ENCODE data around the gene CSNK2A1.
A peak's percentile ranks its signal among the peaks of the same experiment; 100 is the strongest.

CSNK2A1 gene

GRCh38 chr20:561437-562231, 18.0 kb upstream of the CSNK2A1 start:
- Histone ChIP-seq H3K27ac (ENCODE audit: low read length) (no peak overlapping the region), H3K4me1 (ENCODE audit: low read length) (no peaks in the 10 kb centered on the region), H3K36me3 (replicated peaks; ENCODE audit: insufficient read depth, low read length) (no peaks in the 10 kb centered on the region), H3K4me2 (ENCODE audit: low read depth, low read length) (no peak overlapping the region), H3K9me2 (replicated peaks; ENCODE audit: insufficient read depth, low read length) (no peaks in the 10 kb centered on the region), H3K9me3 (replicated peaks; ENCODE audit: insufficient read depth, low read length) (no peaks in the 10 kb centered on the region), H3K9ac (ENCODE audit: low read length) (no peak overlapping the region), H3K27me3 (replicated peaks; ENCODE audit: insufficient read depth, low read length) (0 out of 2 replicates have a peak, but pooled peaks cover 2% of the 10 kb centered on the region), H3K4me3 (ENCODE audit: low read length) (no peak overlapping the region), H3K79me2 (ENCODE audit: low read length) (no peaks in the 10 kb centered on the region), H3F3A (ENCODE audit: insufficient read depth, low read length) (no peaks in the 10 kb centered on the region), H2AFZ (ENCODE audit: low read length) (no peak overlapping the region), H4K20me1 (ENCODE audit: insufficient read depth, low read length) (no peaks in the 10 kb centered on the region)
- DNase-seq, result peak; percentile 65
- TF ChIP-seq CTCF (IDR thresholded peaks at IDR 0.05; ENCODE audit: low read length) (peak; percentile 94), EZH2phosphoT487 (IDR thresholded peaks at IDR 0.05; ENCODE audit: low read length) (no peak), EZH2 (optimal IDR thresholded peaks at IDR 0.05; ENCODE audit: low read depth, low read length) (no peak)

- no peak overlapping the region for H2AFZ ChIP-seq (ENCODE audit: low read length)
- 0 out of 2 replicates have a peak, but pooled peaks cover 2% of the 10 kb centered on the region for H3K27me3 ChIP-seq (replicated peaks; ENCODE audit: insufficient read depth, low read length)
- TF ChIP-seq EZH2 (optimal IDR thresholded peaks at IDR 0.05; ENCODE audit: low read depth, low read length) (no peak), CTCF (IDR thresholded peaks at IDR 0.05; ENCODE audit: low read length) (no peak), EZH2phosphoT487 (IDR thresholded peaks at IDR 0.05; ENCODE audit: low read length) (no peak)
- no peak for DNase-seq
- H3K79me2 ChIP-seq (ENCODE audit: low read length), result no peaks in the 10 kb centered on the region
- H3K9ac ChIP-seq (ENCODE audit: low read length), result no peak overlapping the region
- no peak overlapping the region for H3K4me3 ChIP-seq (ENCODE audit: low read length)
- H3K9me3 ChIP-seq (replicated peaks; ENCODE audit: insufficient read depth, low read length), result no peaks in the 10 kb centered on the region
- H3K36me3 ChIP-seq (replicated peaks; ENCODE audit: insufficient read depth, low read length), result no peaks in the 10 kb centered on the region
- H3F3A ChIP-seq (ENCODE audit: insufficient read depth, low read length), result no peaks in the 10 kb centered on the region
- no peaks in the 10 kb centered on the region for H3K4me1 ChIP-seq (ENCODE audit: low read length)
- H4K20me1 ChIP-seq (ENCODE audit: insufficient read depth, low read length), result no peaks in the 10 kb centered on the region
- no peak overlapping the region for H3K4me2 ChIP-seq (ENCODE audit: low read depth, low read length)
- no peaks in the 10 kb centered on the region for H3K9me2 ChIP-seq (replicated peaks; ENCODE audit: insufficient read depth, low read length)
- no peak overlapping the region for H3K27ac ChIP-seq (ENCODE audit: low read length)
Measured at GRCh38 chr20:560680-561079, 17.1 kb upstream of the CSNK2A1 start.

GRCh38 chr20:558117-558516, 14.5 kb upstream of the CSNK2A1 start:
- Histone ChIP-seq H3K79me2 (ENCODE audit: low read length) (no peaks in the 10 kb centered on the region), H4K20me1 (ENCODE audit: insufficient read depth, low read length) (no peaks in the 10 kb centered on the region), H3K27ac (ENCODE audit: low read length) (no peak overlapping the region), H3K4me3 (ENCODE audit: low read length) (no peak overlapping the region), H2AFZ (ENCODE audit: low read length) (no peak overlapping the region), H3F3A (ENCODE audit: insufficient read depth, low read length) (no peaks in the 10 kb centered on the region), H3K9me3 (replicated peaks; ENCODE audit: insufficient read depth, low read length) (no peaks in the 10 kb centered on the region), H3K4me2 (ENCODE audit: low read depth, low read length) (no peak overlapping the region), H3K9ac (ENCODE audit: low read length) (no peak overlapping the region), H3K4me1 (ENCODE audit: low read length) (no peaks in the 10 kb centered on the region), H3K36me3 (replicated peaks; ENCODE audit: insufficient read depth, low read length) (no peaks in the 10 kb centered on the region), H3K27me3 (replicated peaks; ENCODE audit: insufficient read depth, low read length) (0 out of 2 replicates have a peak, but pooled peaks cover 2% of the 10 kb centered on the region), H3K9me2 (replicated peaks; ENCODE audit: insufficient read depth, low read length) (no peaks in the 10 kb centered on the region)
- no peak for DNase-seq
- TF ChIP-seq EZH2 (optimal IDR thresholded peaks at IDR 0.05; ENCODE audit: low read depth, low read length), result no peak
- TF ChIP-seq EZH2phosphoT487 (IDR thresholded peaks at IDR 0.05; ENCODE audit: low read length), result no peak

- Histone ChIP-seq H3K9me2 (replicated peaks; ENCODE audit: insufficient read depth, low read length) (no peaks in the 10 kb centered on the region), H3F3A (ENCODE audit: insufficient read depth, low read length) (no peaks in the 10 kb centered on the region), H2AFZ (ENCODE audit: low read length) (no peak overlapping the region), H3K4me2 (ENCODE audit: low read depth, low read length) (no peak overlapping the region), H4K20me1 (ENCODE audit: insufficient read depth, low read length) (no peaks in the 10 kb centered on the region), H3K36me3 (replicated peaks; ENCODE audit: insufficient read depth, low read length) (no peaks in the 10 kb centered on the region), H3K27me3 (replicated peaks; ENCODE audit: insufficient read depth, low read length) (0 out of 2 replicates have a peak, but pooled peaks cover 2% of the 10 kb centered on the region), H3K27ac (ENCODE audit: low read length) (no peak overlapping the region), H3K4me3 (ENCODE audit: low read length) (no peak overlapping the region), H3K9me3 (replicated peaks; ENCODE audit: insufficient read depth, low read length) (no peaks in the 10 kb centered on the region), H3K4me1 (ENCODE audit: low read length) (no peaks in the 10 kb centered on the region), H3K79me2 (ENCODE audit: low read length) (no peaks in the 10 kb centered on the region), H3K9ac (ENCODE audit: low read length) (no peak overlapping the region)
- TF ChIP-seq CTCF (IDR thresholded peaks at IDR 0.05; ENCODE audit: low read length) (no peak), EZH2phosphoT487 (IDR thresholded peaks at IDR 0.05; ENCODE audit: low read length) (no peak), EZH2 (optimal IDR thresholded peaks at IDR 0.05; ENCODE audit: low read depth, low read length) (no peak)
- no peak for DNase-seq
Measured at GRCh38 chr20:556984-557383, 13.4 kb upstream of the CSNK2A1 start.

Data from MM.1S (cell line).